Measurements from ENCODE around the gene GJA8.
"Not testable (repeated sequence)": the region's sequence is repeated elsewhere in the genome, so short reads cannot be mapped to it uniquely, and the experiment has no call there.

GJA8 gene

DNA sequence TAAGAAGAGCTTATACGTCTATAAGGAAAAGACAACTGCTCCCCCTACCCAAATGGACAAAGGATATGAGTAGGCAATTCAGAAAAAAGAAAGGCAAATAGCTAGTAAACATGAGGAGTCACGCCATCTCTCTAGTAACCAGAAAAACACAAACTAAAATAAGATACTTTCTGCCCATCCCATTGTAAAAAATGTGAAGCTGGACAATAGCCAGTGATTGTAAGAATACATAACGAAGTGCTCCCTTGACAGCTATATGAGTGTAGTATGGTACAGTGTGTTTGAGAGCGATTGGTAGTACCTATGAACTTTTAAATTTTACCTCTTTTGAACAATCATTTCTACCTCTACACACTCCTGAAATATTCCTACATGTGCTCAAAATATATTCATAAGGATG lies 7.5 kb upstream of the GJA8 start:
- Histone ChIP-seq H3K27ac (ENCODE audit: low read length) (no peak overlapping the region), H3K27me3 (ENCODE audit: low read depth, low read length) (no peaks in the 10 kb centered on the region), H3K9me3 (ENCODE audit: control insufficient read depth in 1 of 2, low read length in 2 of 2) (no peaks in the 10 kb centered on the region), H3K36me3 (ENCODE audit: control insufficient read depth in 1 of 2, insufficient read depth in 2 of 2, low read length in 2 of 2) (no peaks in the 10 kb centered on the region), H3K4me1 (ENCODE audit: control insufficient read depth in 1 of 2, insufficient read depth in 2 of 2, low read length in 2 of 2) (no peaks in the 10 kb centered on the region), H3K4me3 (ENCODE audit: low read depth in 1 of 2, low read length in 2 of 2) (no peak overlapping the region)

DNA sequence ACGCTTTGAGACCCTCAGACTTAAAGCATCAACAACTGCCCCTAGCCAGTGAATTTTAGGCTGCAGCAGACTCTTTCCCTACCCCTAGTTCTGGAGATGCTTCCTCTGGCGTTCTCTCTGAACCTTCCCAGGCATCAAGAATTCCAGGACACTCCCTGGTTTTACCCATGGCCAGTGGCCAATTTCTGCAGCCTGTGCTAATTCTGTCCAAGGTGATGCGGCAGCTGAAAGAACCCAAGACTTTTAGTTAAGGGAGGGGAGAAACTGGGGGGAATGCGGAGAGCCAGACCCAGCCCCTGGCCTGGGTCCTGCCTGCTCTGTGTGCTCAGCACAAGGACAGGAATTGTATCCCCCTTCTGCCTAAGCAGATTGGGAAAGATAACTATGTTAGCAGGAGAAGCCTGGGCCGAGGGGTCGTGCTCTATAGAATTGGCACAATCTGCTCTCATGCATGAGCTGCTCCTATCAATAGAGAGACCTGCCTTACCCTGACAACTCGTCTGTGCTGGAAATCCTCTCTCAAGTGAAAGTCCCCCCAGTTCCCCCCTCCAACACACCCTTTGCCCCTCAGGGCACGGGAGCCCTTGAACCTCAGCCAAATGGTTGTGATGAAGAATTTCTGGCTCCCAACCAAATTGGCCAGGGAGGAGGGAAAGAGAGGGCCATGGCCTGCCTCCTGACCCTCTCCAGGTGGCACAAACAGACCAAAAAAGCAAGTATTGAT lies 5.4 kb upstream of the GJA8 start:
- Histone ChIP-seq H3K4me3 (ENCODE audit: low read depth in 1 of 2, low read length in 2 of 2) (no peak overlapping the region), H3K27ac (ENCODE audit: low read length) (no peak overlapping the region), H3K27me3 (ENCODE audit: low read depth, low read length) (no peaks in the 10 kb centered on the region), H3K9me3 (ENCODE audit: control insufficient read depth in 1 of 2, low read length in 2 of 2) (no peaks in the 10 kb centered on the region), H3K36me3 (ENCODE audit: control insufficient read depth in 1 of 2, insufficient read depth in 2 of 2, low read length in 2 of 2) (no peaks in the 10 kb centered on the region), H3K4me1 (ENCODE audit: control insufficient read depth in 1 of 2, insufficient read depth in 2 of 2, low read length in 2 of 2) (no peaks in the 10 kb centered on the region)

- no peak overlapping the region for H3K4me3 ChIP-seq (ENCODE audit: low read depth in 1 of 2, low read length in 2 of 2)
- H3K9me3 ChIP-seq (ENCODE audit: control insufficient read depth in 1 of 2, low read length in 2 of 2) = no peaks in the 10 kb centered on the region
- H3K27ac ChIP-seq (ENCODE audit: low read length) = no peak overlapping the region
- no peaks in the 10 kb centered on the region for H3K36me3 ChIP-seq (ENCODE audit: control insufficient read depth in 1 of 2, insufficient read depth in 2 of 2, low read length in 2 of 2)
- H3K27me3 ChIP-seq (ENCODE audit: low read depth, low read length) = no peaks in the 10 kb centered on the region
- H3K4me1 ChIP-seq (ENCODE audit: control insufficient read depth in 1 of 2, insufficient read depth in 2 of 2, low read length in 2 of 2) = no peaks in the 10 kb centered on the region
Measured at GRCh38 chr1:147897789-147898188, 4.8 kb upstream of the GJA8 start.

DNA sequence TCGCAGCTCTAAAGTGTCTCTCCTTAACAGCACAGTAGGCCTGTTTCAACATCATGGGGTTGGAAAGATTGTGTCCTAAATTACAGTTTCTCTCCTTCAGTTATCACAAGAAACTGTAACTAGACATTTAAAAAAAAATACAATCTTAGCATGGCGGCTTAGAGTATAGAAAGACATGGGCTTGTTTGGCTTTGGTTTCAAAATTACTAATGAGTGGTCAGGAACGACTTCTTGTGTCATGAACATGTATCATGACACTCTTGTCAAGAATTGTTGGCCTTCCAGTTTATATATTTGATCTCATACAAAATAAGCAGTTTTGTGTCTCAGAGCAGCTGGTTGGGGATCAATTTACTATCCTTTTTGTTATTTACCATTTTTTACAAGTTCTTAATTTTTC lies 2.1 kb downstream of the GJA8 start:
- no peak overlapping the region for H3K4me3 ChIP-seq (ENCODE audit: low read depth in 1 of 2, low read length in 2 of 2)
- no peaks in the 10 kb centered on the region for H3K27me3 ChIP-seq (ENCODE audit: low read depth, low read length)
- H3K27ac ChIP-seq (ENCODE audit: low read length) = no peak overlapping the region
- H3K36me3 ChIP-seq (ENCODE audit: control insufficient read depth in 1 of 2, insufficient read depth in 2 of 2, low read length in 2 of 2) = no peaks in the 10 kb centered on the region
- no peaks in the 10 kb centered on the region for H3K4me1 ChIP-seq (ENCODE audit: control insufficient read depth in 1 of 2, insufficient read depth in 2 of 2, low read length in 2 of 2)
- no peaks in the 10 kb centered on the region for H3K9me3 ChIP-seq (ENCODE audit: control insufficient read depth in 1 of 2, low read length in 2 of 2)

GRCh38 chr1:147907786-147908509 lies 5.4 kb downstream of the GJA8 start:
- Histone ChIP-seq H3K36me3 (ENCODE audit: control insufficient read depth in 1 of 2, insufficient read depth in 2 of 2, low read length in 2 of 2) (no peaks in the 10 kb centered on the region), H3K27me3 (ENCODE audit: low read depth, low read length) (no peaks in the 10 kb centered on the region), H3K9me3 (ENCODE audit: control insufficient read depth in 1 of 2, low read length in 2 of 2) (no peaks in the 10 kb centered on the region), H3K27ac (ENCODE audit: low read length) (no peak overlapping the region), H3K4me1 (ENCODE audit: control insufficient read depth in 1 of 2, insufficient read depth in 2 of 2, low read length in 2 of 2) (no peaks in the 10 kb centered on the region), H3K4me3 (ENCODE audit: low read depth in 1 of 2, low read length in 2 of 2) (no peak overlapping the region)

- Histone ChIP-seq H3K27ac (ENCODE audit: low read length) (no peak overlapping the region), H3K4me1 (ENCODE audit: control insufficient read depth in 1 of 2, insufficient read depth in 2 of 2, low read length in 2 of 2) (no peaks in the 10 kb centered on the region), H3K4me3 (ENCODE audit: low read depth in 1 of 2, low read length in 2 of 2) (no peak overlapping the region), H3K36me3 (ENCODE audit: control insufficient read depth in 1 of 2, insufficient read depth in 2 of 2, low read length in 2 of 2) (no peaks in the 10 kb centered on the region), H3K9me3 (ENCODE audit: control insufficient read depth in 1 of 2, low read length in 2 of 2) (no peaks in the 10 kb centered on the region), H3K27me3 (ENCODE audit: low read depth, low read length) (peaks cover 4% of the 10 kb centered on the region)
Measured at GRCh38 chr1:147912553-147912952, 10.0 kb downstream of the GJA8 start.

- Histone ChIP-seq H3K4me3 (ENCODE audit: low read depth in 1 of 2, low read length in 2 of 2) (no peak overlapping the region), H3K36me3 (ENCODE audit: control insufficient read depth in 1 of 2, insufficient read depth in 2 of 2, low read length in 2 of 2) (no peaks in the 10 kb centered on the region), H3K4me1 (ENCODE audit: control insufficient read depth in 1 of 2, insufficient read depth in 2 of 2, low read length in 2 of 2) (no peaks in the 10 kb centered on the region), H3K27me3 (ENCODE audit: low read depth, low read length) (peaks cover 4% of the 10 kb centered on the region), H3K9me3 (ENCODE audit: control insufficient read depth in 1 of 2, low read length in 2 of 2) (no peaks in the 10 kb centered on the region), H3K27ac (ENCODE audit: low read length) (no peak overlapping the region)
Measured at GRCh38 chr1:147913362-147913942, 10.9 kb downstream of the GJA8 start.

- H3K27me3 ChIP-seq (ENCODE audit: low read depth, low read length) = peaks cover 4% of the 10 kb centered on the region
Measured at GRCh38 chr1:147919896-147920295, 17.3 kb downstream of the GJA8 start.

GRCh38 chr1:147924813-147925212 lies 22.2 kb downstream of the GJA8 start:
- Histone ChIP-seq H3K36me3 (ENCODE audit: control insufficient read depth in 1 of 2, insufficient read depth in 2 of 2, low read length in 2 of 2) (no peaks in the 10 kb centered on the region), H3K4me1 (ENCODE audit: control insufficient read depth in 1 of 2, insufficient read depth in 2 of 2, low read length in 2 of 2) (no peaks in the 10 kb centered on the region), H3K9me3 (ENCODE audit: control insufficient read depth in 1 of 2, low read length in 2 of 2) (no peaks in the 10 kb centered on the region), H3K27ac (ENCODE audit: low read length) (no peak overlapping the region), H3K4me3 (ENCODE audit: low read depth in 1 of 2, low read length in 2 of 2) (no peak overlapping the region), H3K27me3 (ENCODE audit: low read depth, low read length) (no peaks in the 10 kb centered on the region)

More at GRCh38 chr1:147919896-147920295, 17.3 kb downstream of the GJA8 start:
- no peaks in the 10 kb centered on the region for H3K36me3 ChIP-seq (ENCODE audit: control insufficient read depth in 1 of 2, insufficient read depth in 2 of 2, low read length in 2 of 2)
- no peaks in the 10 kb centered on the region for H3K4me1 ChIP-seq (ENCODE audit: control insufficient read depth in 1 of 2, insufficient read depth in 2 of 2, low read length in 2 of 2)
- H3K4me3 ChIP-seq (ENCODE audit: low read depth in 1 of 2, low read length in 2 of 2) = no peak overlapping the region
- no peaks in the 10 kb centered on the region for H3K9me3 ChIP-seq (ENCODE audit: control insufficient read depth in 1 of 2, low read length in 2 of 2)
- H3K27ac ChIP-seq (ENCODE audit: low read length) = no peak overlapping the region

DNA sequence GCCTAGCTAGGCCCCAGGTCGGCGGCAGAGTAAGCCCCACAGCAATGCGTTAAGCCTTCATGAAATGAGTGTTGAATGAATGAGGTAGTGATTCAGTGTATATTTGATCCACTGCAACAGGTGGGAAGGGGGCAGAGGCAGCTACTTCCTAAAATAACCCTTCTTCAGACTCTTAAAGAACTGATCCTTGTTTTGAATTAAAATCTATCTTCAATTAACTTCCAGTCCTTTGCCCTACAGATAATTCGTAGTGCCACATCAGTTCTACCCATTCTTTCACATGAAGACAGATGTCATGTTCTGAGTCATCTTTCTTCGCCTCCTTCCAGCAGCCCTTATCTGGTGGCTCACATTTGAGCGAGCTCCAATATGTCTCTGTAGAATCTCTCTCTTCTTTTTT lies 24.6 kb downstream of the GJA8 start:
- H3K27ac ChIP-seq (ENCODE audit: low read length); H3K36me3 ChIP-seq (ENCODE audit: control insufficient read depth in 1 of 2, insufficient read depth in 2 of 2, low read length in 2 of 2); H3K4me1 ChIP-seq (ENCODE audit: control insufficient read depth in 1 of 2, insufficient read depth in 2 of 2, low read length in 2 of 2); H3K9me3 ChIP-seq (ENCODE audit: control insufficient read depth in 1 of 2, low read length in 2 of 2); H3K27me3 ChIP-seq (ENCODE audit: low read depth, low read length); H3K4me3 ChIP-seq (ENCODE audit: low read depth in 1 of 2, low read length in 2 of 2): not testable (repeated sequence)

DNA sequence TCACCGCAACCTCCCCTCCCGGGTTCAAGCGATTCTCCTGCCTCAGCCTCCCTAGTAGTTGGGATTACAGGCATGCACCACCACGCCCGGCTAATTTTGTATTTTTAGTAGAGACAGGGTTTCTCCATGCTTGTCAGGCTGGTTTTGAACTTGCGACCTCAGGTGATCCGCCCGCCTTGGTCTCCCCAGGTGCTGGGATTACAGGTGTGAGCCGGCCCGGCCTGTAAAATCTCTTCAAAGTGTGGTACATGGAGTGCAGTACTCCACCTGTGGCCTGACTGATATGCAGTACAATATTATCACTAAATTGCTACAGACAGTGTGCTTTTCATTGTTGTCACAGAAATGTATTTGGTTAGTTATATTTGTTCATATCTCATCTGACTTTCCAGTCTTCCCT lies 25.1 kb downstream of the GJA8 start:
- not testable (repeated sequence) for H3K4me1 ChIP-seq (ENCODE audit: control insufficient read depth in 1 of 2, insufficient read depth in 2 of 2, low read length in 2 of 2); H3K36me3 ChIP-seq (ENCODE audit: control insufficient read depth in 1 of 2, insufficient read depth in 2 of 2, low read length in 2 of 2); H3K9me3 ChIP-seq (ENCODE audit: control insufficient read depth in 1 of 2, low read length in 2 of 2); H3K27me3 ChIP-seq (ENCODE audit: low read depth, low read length); H3K27ac ChIP-seq (ENCODE audit: low read length); H3K4me3 ChIP-seq (ENCODE audit: low read depth in 1 of 2, low read length in 2 of 2)

Data from muscle layer of duodenum (tissue), 2 donors.